Ramos (cell line): ENCODE measurements around the gene ACVRL1.

Experiments
- in situ Hi-C: fragments of 300-500 bp; cut with MboI; formaldehyde crosslinking; loops from one replicate; pipeline ENCODE4 v1.14.3; 2022; ENCODE audit warnings: low sequenced_read_pairs; ENCODE audit not compliant: unreplicated experiment

ACVRL1 gene

GRCh38 chr12:51895378-51896135 lies 11.7 kb upstream of the ACVRL1 start:
- in situ Hi-C loops, result no loop called here

DNA sequence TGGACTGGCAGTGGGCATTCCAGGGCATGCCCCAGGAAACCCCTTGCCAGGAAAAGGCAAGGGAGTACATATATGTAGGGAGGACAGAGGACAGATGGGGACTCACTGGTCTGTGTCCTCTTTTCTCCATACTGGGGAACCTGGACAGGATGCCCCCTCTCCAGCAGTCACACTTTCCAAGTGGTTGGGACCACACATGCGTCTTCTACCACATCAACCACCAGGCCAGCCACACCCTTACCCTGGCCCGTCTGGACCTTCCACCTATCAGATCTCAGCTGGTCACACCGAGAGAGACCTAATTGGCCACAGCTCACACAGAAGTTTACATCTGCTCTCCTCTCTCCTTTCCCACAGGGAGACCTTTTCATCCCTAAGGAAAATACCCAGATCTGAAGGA lies 11.1 kb upstream of the ACVRL1 start:
- in situ Hi-C loops, result no loop called here

DNA sequence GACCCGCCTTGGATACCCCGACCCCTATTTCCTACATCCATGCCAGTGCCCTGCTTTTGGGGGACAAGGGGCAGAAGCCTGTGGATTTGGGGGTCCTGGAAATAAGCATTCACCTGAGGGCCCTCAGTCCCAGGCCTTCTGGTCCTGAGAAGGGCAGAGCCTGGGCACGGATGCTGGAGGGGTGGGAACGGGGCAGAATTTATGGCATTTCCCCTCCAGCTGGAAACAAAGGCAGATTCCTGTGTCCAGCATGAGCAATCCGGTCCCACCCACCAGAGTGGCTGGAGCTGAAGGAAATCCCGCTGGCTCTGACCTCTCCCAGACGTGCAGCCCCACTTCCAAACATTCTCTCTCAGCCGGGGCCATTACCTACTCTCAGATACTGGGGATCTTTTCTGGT lies 10.1 kb upstream of the ACVRL1 start:
- in situ Hi-C loops, result no loop called here

DNA sequence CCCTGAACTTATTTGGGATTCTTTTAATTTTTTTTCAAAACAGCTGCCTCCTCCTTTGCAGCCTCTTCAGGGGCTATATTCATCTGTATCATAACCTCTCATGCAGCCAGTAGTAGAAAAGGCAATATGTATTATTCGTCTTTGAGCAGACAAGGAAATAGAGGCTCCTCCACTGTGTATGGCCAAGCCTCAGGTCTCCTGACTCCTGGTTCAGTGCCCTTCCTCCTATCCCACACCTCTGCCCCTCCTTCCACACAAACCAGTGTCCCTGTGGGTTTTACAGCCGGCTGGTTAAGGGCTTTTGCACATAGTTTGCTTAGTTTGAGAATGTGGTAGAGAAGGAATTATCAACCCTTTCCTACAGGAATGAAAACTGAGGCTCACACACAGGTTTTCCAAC lies 8.8 kb upstream of the ACVRL1 start:
- in situ Hi-C loops, result no loop called here

DNA sequence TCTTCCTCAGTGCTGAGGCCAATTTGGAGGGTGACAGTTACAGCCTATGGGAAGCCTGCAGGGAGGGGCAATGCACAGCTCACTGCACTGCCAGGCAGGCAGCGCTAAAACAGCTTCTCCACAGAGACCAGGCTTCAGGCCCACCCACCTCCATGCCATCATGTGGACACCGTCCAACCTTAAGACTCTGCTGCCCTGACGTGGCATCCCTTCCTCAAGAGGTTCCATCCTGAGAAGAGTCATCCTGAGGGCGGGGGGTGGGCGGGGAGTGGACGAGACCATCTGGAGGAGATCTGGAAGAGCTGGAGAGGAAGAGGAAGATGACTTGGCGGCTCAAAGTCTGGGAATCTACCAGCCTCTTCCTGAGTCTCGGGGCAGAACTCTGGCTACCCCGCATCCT lies 8.4 kb upstream of the ACVRL1 start:
- in situ Hi-C loops, result no loop called here

GRCh38 chr12:51900323-51900889 lies 6.9 kb upstream of the ACVRL1 start:
- in situ Hi-C loops, result no loop called here

- in situ Hi-C loops, result no loop called here
Observed at GRCh38 chr12:51901121-51901817, 6.0 kb upstream of the ACVRL1 start.

DNA sequence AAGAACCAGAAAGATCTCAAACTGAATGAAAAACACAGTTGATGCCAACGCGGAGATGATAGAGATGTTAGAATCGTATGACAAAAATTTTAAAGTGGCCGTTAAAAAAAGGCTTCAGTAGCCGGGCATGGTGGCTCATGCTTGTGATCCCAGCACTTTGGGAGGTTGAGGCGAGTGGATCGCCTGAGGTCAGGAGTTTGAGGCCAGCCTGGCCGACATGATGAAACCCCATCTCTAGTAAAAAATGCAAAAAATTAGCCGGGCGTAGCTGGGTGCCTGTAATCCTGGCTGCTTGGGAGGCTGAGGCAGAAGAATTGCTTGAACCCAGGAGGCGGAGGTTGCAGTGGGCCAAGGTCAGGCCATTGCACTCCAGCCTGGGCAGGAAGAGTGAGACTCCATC lies 5.4 kb upstream of the ACVRL1 start:
- in situ Hi-C loops, result no loop called here

- in situ Hi-C loops, result no loop called here
Observed at GRCh38 chr12:51904951-51905470, 2.3 kb upstream of the ACVRL1 start.

GRCh38 chr12:51905471-51906429 lies 1.6 kb upstream of the ACVRL1 start:
- in situ Hi-C loops, result no loop called here

GRCh38 chr12:51906430-51907082 lies 748 bp upstream of the ACVRL1 start:
- in situ Hi-C loops, result no loop called here

GRCh38 chr12:51907856-51908425 lies 637 bp downstream of the ACVRL1 start:
- in situ Hi-C loops, result no loop called here

- in situ Hi-C loops, result no loop called here
Observed at GRCh38 chr12:51908876-51909592, 1.7 kb downstream of the ACVRL1 start.

- in situ Hi-C loops, result no loop called here
Observed at GRCh38 chr12:51910168-51910567, 2.9 kb downstream of the ACVRL1 start.

- in situ Hi-C loops, result no loop called here
Observed at GRCh38 chr12:51910691-51911090, 3.4 kb downstream of the ACVRL1 start.

GRCh38 chr12:51911307-51911706 lies 4.0 kb downstream of the ACVRL1 start:
- in situ Hi-C loops, result no loop called here

- in situ Hi-C loops, result no loop called here
Observed at GRCh38 chr12:51911788-51912711, 4.7 kb downstream of the ACVRL1 start.
